Measurements from ENCODE around the gene SEC31B. TPM values are rescaled to one million over a fixed set of nuclear protein-coding genes. Genes with fewer than 3 reads are reported as not detected.

SEC31B gene
- total and polyA plus RNA-seq, 2 donors (not counting 3 experiments of a cell fraction or from before 2014, with no cell fraction given): 11.1 to 14.4 TPM

- H3K79me2 ChIP-seq (ENCODE audit: control insufficient read depth, insufficient read depth, low read length): no peaks in the 10 kb centered on the region
- H3K27me3 ChIP-seq (ENCODE audit: control insufficient read depth in 2 of 2, insufficient read depth in 2 of 2, low read length in 2 of 2): peaks cover 2 to 4% of the 10 kb centered on the region in 2 experiments
- no peak overlapping the region for H3K4me2 ChIP-seq (ENCODE audit: insufficient read depth, low read length)
- BruUV-seq (replicated peaks): no TSS peak
- H4K20me1 ChIP-seq (replicated peaks; ENCODE audit: control insufficient read depth, extremely low read depth, insufficient read depth, low read length): no peaks in the 10 kb centered on the region
- H3K36me3 ChIP-seq (ENCODE audit: control insufficient read depth in 2 of 2, extremely low read depth in 1 of 2, insufficient read depth in 2 of 2, low read length in 2 of 2): no peaks in the 10 kb centered on the region
- FAIRE-seq: no peak
- no peak overlapping the region for H2AFZ ChIP-seq (ENCODE audit: low read depth, low read length)
- no peaks in the 10 kb centered on the region for H3K9me1 ChIP-seq (replicated peaks; ENCODE audit: control insufficient read depth, extremely low read depth, insufficient read depth, low read length)
- CTCF ChIA-PET: interaction anchor here (0.7 to 3.6 kb wide), 16 partner anchors 9 to 440 kb away, joined by 3 to 36 read pairs (median 4); partner anchors contain the start of gene HIF1AN
- H3K9ac ChIP-seq (replicated peaks; ENCODE audit: extremely low read depth, insufficient read depth, low read length): no peak overlapping the region
- TF ChIP-seq MAX (IDR thresholded peaks at IDR 0.05; ENCODE audit: insufficient read depth, insufficient read length): no peak
- no peak for TF ChIP-seq POLR2AphosphoS5 (IDR thresholded peaks at IDR 0.05; ENCODE audit: insufficient read depth, low read depth, low read length)
- TF ChIP-seq MYC (IDR thresholded peaks at IDR 0.05; ENCODE audit: low read depth, low read length): no peak
- no peak for TF ChIP-seq GATA2 (IDR thresholded peaks at IDR 0.05; ENCODE audit: insufficient read depth, insufficient read length, low read depth, low read length)
- TF ChIP-seq POLR2A (IDR thresholded peaks at IDR 0.05; ENCODE audit: low read depth, low read length): no peak
- TF ChIP-seq, protein P1, sequence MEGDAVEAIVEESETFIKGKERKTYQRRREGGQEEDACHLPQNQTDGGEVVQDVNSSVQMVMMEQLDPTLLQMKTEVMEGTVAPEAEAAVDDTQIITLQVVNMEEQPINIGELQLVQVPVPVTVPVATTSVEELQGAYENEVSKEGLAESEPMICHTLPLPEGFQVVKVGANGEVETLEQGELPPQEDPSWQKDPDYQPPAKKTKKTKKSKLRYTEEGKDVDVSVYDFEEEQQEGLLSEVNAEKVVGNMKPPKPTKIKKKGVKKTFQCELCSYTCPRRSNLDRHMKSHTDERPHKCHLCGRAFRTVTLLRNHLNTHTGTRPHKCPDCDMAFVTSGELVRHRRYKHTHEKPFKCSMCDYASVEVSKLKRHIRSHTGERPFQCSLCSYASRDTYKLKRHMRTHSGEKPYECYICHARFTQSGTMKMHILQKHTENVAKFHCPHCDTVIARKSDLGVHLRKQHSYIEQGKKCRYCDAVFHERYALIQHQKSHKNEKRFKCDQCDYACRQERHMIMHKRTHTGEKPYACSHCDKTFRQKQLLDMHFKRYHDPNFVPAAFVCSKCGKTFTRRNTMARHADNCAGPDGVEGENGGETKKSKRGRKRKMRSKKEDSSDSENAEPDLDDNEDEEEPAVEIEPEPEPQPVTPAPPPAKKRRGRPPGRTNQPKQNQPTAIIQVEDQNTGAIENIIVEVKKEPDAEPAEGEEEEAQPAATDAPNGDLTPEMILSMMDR (IDR thresholded peaks at IDR 0.05; ENCODE audit: extremely low read depth in 1 of 2, insufficient read depth in 1 of 2, low read depth in 1 of 2, low read length in 2 of 2): no peak
- no peak for TF ChIP-seq JUN (IDR thresholded peaks at IDR 0.05; ENCODE audit: borderline replicate concordance, insufficient read depth, insufficient read length, low read depth)
- no peak for TF ChIP-seq FOS (IDR thresholded peaks at IDR 0.05; ENCODE audit: borderline replicate concordance, insufficient read depth, low read length)
- no peak for TF ChIP-seq EZH2 (IDR thresholded peaks at IDR 0.05; ENCODE audit: borderline replicate concordance, low read depth, low read length, severe bottlenecking)
- DNase-seq (ENCODE audit: low read depth, low spot score): no peak
- dilution Hi-C loops (cut with MboI; ENCODE audit: extremely low pct_ligation_motif_present, low sequenced_read_pairs) (loop anchor here (10.0 kb wide), 1 partner anchor 56 kb away; no protein-coding TSS in a partner anchor), intact Hi-C loops (cut with micrococcal nuclease) (no loop called here)
- H3K4me1 ChIP-seq (ENCODE audit: control insufficient read depth, extremely low read depth, insufficient read depth, low read length): no peaks in the 10 kb centered on the region
- no peak overlapping the region for H3K4me3 ChIP-seq (replicated peaks in 1 of 3; ENCODE audit: insufficient read depth in 1 of 3, low read depth in 1 of 3, low read length in 3 of 3)
- H3K9me3 ChIP-seq (replicated peaks; ENCODE audit: control insufficient read depth, insufficient read depth, low read length): no peaks in the 10 kb centered on the region
- no peak overlapping the region for H3K27ac ChIP-seq (ENCODE audit: insufficient read depth, low read depth, low read length)
- POLR2A ChIA-PET: no interaction called here
These were observed 80.9 kb downstream of the SEC31B start for GRCh38 chr10:100438674-100439315.

Other genes with a start within 250 kb of the SEC31B start
- gene BLOC1S2, start 233.2 kb downstream of the SEC31B start, total RNA-seq: 45.9 and 54.0 TPM in 2 replicates
- gene BLOC1S2, start 233.2 kb downstream of the SEC31B start, polyA plus RNA-seq: 12.0 and 18.7 TPM in 2 replicates
- not detected in 2 replicates for gene PKD2L1, start 189.6 kb downstream of the SEC31B start, total RNA-seq
- not detected in 2 replicates for gene PKD2L1, start 189.6 kb downstream of the SEC31B start, polyA plus RNA-seq
- 396 and 426 TPM in 2 replicates for gene SCD, start 172.6 kb downstream of the SEC31B start, total RNA-seq
- gene SCD, start 172.6 kb downstream of the SEC31B start, polyA plus RNA-seq: 258 and 266 TPM in 2 replicates
- not detected in 2 replicates for gene WNT8B, start 56.9 kb downstream of the SEC31B start, total RNA-seq
- gene WNT8B, start 56.9 kb downstream of the SEC31B start, polyA plus RNA-seq: not detected in 2 replicates
- 193 and 202 TPM in 2 replicates for gene NDUFB8, start 10.0 kb upstream of the SEC31B start, total RNA-seq
- 516 and 526 TPM in 2 replicates for gene NDUFB8, start 10.0 kb upstream of the SEC31B start, polyA plus RNA-seq
- gene HIF1AN, start 16.1 kb upstream of the SEC31B start, total RNA-seq: 33.8 and 34.0 TPM in 2 replicates
- 7.3 and 7.6 TPM in 2 replicates for gene HIF1AN, start 16.1 kb upstream of the SEC31B start, polyA plus RNA-seq
- not detected in 2 replicates for gene PAX2, start 225.7 kb upstream of the SEC31B start, total RNA-seq
- gene PAX2, start 225.7 kb upstream of the SEC31B start, polyA plus RNA-seq: not detected in 2 replicates

Measured in endothelial cell of umbilical vein (primary cell).